OCI-LY1 (cell line): ENCODE measurements around the gene FGGY.

Source experiments
- H2AFZ ChIP-seq: fragments of 200-600 bp; sonication (generic), shearing (Covaris generic); 2 replicates; pipeline ENCODE4 v1.6.0; 2014; ENCODE audit warnings: antibody characterized with exemption, mild to moderate bottlenecking, low read length
- H3F3A ChIP-seq: fragments of 200-600 bp; sonication (generic), shearing (Covaris generic); 2 replicates; pipeline ENCODE4 v1.6.0; 2014; ENCODE audit warnings: mild to moderate bottlenecking, antibody characterized with exemption, low read length, moderate library complexity; ENCODE audit not compliant: insufficient read depth
- H3K27ac ChIP-seq: fragments of 200-600 bp; sonication (generic); 2 replicates; pipeline ENCODE4 v1.5.1; 2014; ENCODE audit warnings: low read length, mixed run types, mild to moderate bottlenecking, low read depth; ENCODE audit not compliant: poor library complexity, severe bottlenecking
- H3K27me3 ChIP-seq: fragments of 200-600 bp; sonication (generic); 2 replicates; pipeline ENCODE4 v1.6.0; 2014; ENCODE audit warnings: antibody characterized with exemption, mild to moderate bottlenecking, low read length, moderate library complexity; ENCODE audit not compliant: insufficient read depth
- H3K36me3 ChIP-seq: fragments of 200-600 bp; sonication (generic); 2 replicates; pipeline ENCODE4 v1.6.1; 2014; ENCODE audit warnings: mild to moderate bottlenecking, antibody characterized with exemption, low read length, moderate library complexity, mixed read lengths; ENCODE audit not compliant: insufficient read depth
- H3K4me1 ChIP-seq: fragments of 200-600 bp; sonication (generic); 2 replicates; pipeline ENCODE4 v1.5.1; 2014; ENCODE audit warnings: mild to moderate bottlenecking, low read length, moderate library complexity; ENCODE audit not compliant: insufficient read depth, severe bottlenecking
- H3K4me2 ChIP-seq: fragments of 200-600 bp; sonication (generic), shearing (Covaris generic); 2 replicates; pipeline ENCODE4 v1.6.1; 2014; ENCODE audit warnings: low read length
- H3K4me3 ChIP-seq: fragments of 200-600 bp; sonication (generic); 2 replicates; pipeline ENCODE4 v1.5.1; 2014; ENCODE audit warnings: low read length, low read depth, mild to moderate bottlenecking, mixed read lengths; ENCODE audit not compliant: poor library complexity, severe bottlenecking
- H3K79me2 ChIP-seq: fragments of 200-600 bp; shearing (Covaris generic); 2 replicates; pipeline ENCODE4 v1.6.1; 2016; ENCODE audit warnings: mixed run types, low read length, mixed read lengths; ENCODE audit not compliant: insufficient read depth
- H3K9ac ChIP-seq: fragments of 200-600 bp; sonication (generic), shearing (Covaris generic); 2 replicates; pipeline ENCODE4 v1.6.1; 2014; ENCODE audit warnings: mild to moderate bottlenecking, low read length, mixed read lengths
- H3K9me2 ChIP-seq: fragments of 200-600 bp; sonication (generic), shearing (Covaris generic); 2 replicates; pipeline ENCODE4 v1.6.1; 2014; ENCODE audit warnings: low read depth, mild to moderate bottlenecking, low read length, mixed read lengths
- H3K9me3 ChIP-seq: fragments of 200-600 bp; shearing (Covaris generic); 2 replicates; pipeline ENCODE4 v1.6.1; 2014; ENCODE audit warnings: low read length, mixed read lengths
- H4K20me1 ChIP-seq: fragments of 200-600 bp; sonication (generic), shearing (Covaris generic); 2 replicates; pipeline ENCODE4 v1.6.0; 2016; ENCODE audit warnings: mild to moderate bottlenecking, low read length; ENCODE audit not compliant: insufficient read depth
- CTCF ChIP-seq: fragments of 200-600 bp; sonication (generic), shearing (Covaris generic); IDR thresholded peaks from 2 replicates; pipeline ENCODE4 v1.5.1; 2017; ENCODE audit warnings: mild to moderate bottlenecking, antibody characterized with exemption, low read length, moderate library complexity, mixed read lengths
- EZH2 ChIP-seq: fragments of 200-600 bp; sonication (generic), shearing (Covaris generic); IDR thresholded peaks from 2 replicates; pipeline ENCODE4 v1.8.0; 2017; ENCODE audit warnings: borderline replicate concordance, mixed run types, mild to moderate bottlenecking, antibody characterized with exemption, low read length, moderate library complexity, mixed read lengths

FGGY gene

GRCh38 chr1:59413327-59413720 lies 116.4 kb downstream of the FGGY start:
- Histone ChIP-seq H3K4me1 (no peaks in the 10 kb centered on the region), H3K4me3 (no peak overlapping the region), H3K9ac (no peak overlapping the region), H3F3A (no peaks in the 10 kb centered on the region), H3K27me3 (no peaks in the 10 kb centered on the region), H3K9me2 (no peaks in the 10 kb centered on the region), H3K79me2 (no peaks in the 10 kb centered on the region), H3K9me3 (no peaks in the 10 kb centered on the region), H3K27ac (no peak overlapping the region), H3K4me2 (no peak overlapping the region), H3K36me3 (no peaks in the 10 kb centered on the region), H2AFZ (no peak overlapping the region), H4K20me1 (no peaks in the 10 kb centered on the region)
- TF ChIP-seq CTCF (no peak), EZH2 (no peak)

- H3K9me2 ChIP-seq: no peaks in the 10 kb centered on the region
- no peak overlapping the region for H2AFZ ChIP-seq
These were observed 117.7 kb downstream of the FGGY start for GRCh38 chr1:59414406-59415133.

GRCh38 chr1:59415286-59415850 lies 118.5 kb downstream of the FGGY start:
- Histone ChIP-seq H3K9me3 (no peaks in the 10 kb centered on the region), H2AFZ (no peak overlapping the region), H3K4me3 (no peak overlapping the region), H3K79me2 (no peaks in the 10 kb centered on the region), H3K4me2 (no peak overlapping the region), H3K4me1 (no peaks in the 10 kb centered on the region), H3F3A (no peaks in the 10 kb centered on the region), H3K27me3 (no peaks in the 10 kb centered on the region), H3K9me2 (no peaks in the 10 kb centered on the region), H4K20me1 (no peaks in the 10 kb centered on the region), H3K9ac (no peak overlapping the region), H3K36me3 (no peaks in the 10 kb centered on the region), H3K27ac (no peak overlapping the region)
- no peak for TF ChIP-seq CTCF
- TF ChIP-seq EZH2: no peak

More at GRCh38 chr1:59414406-59415133, 117.7 kb downstream of the FGGY start:
- no peaks in the 10 kb centered on the region for H3K36me3 ChIP-seq
- no peaks in the 10 kb centered on the region for H4K20me1 ChIP-seq
- no peak overlapping the region for H3K4me2 ChIP-seq
- H3K27ac ChIP-seq: no peak overlapping the region
- no peaks in the 10 kb centered on the region for H3K79me2 ChIP-seq
- H3K4me1 ChIP-seq: no peaks in the 10 kb centered on the region
- no peaks in the 10 kb centered on the region for H3K9me3 ChIP-seq
- no peak overlapping the region for H3K9ac ChIP-seq
- no peaks in the 10 kb centered on the region for H3K27me3 ChIP-seq
- no peak overlapping the region for H3K4me3 ChIP-seq
- TF ChIP-seq EZH2 (no peak), CTCF (no peak)
- no peaks in the 10 kb centered on the region for H3F3A ChIP-seq
